Activated CD4-positive, alpha-beta T cell treated with anti-CD3 and anti-CD28 coated beads, Interleukin-2, amount 50 U/mL, for 24 hours (primary cell): Measurements from ENCODE around the gene UGT1A5.

Source experiments
- DNase-seq, 2 donors: peaks; one replicate each; pipeline ENCODE4 v3.0.0-alpha.2; 2020; ENCODE audit warnings: low read depth in 1 of 2, low spot score in 1 of 2

The UGT1A5 gene

DNA sequence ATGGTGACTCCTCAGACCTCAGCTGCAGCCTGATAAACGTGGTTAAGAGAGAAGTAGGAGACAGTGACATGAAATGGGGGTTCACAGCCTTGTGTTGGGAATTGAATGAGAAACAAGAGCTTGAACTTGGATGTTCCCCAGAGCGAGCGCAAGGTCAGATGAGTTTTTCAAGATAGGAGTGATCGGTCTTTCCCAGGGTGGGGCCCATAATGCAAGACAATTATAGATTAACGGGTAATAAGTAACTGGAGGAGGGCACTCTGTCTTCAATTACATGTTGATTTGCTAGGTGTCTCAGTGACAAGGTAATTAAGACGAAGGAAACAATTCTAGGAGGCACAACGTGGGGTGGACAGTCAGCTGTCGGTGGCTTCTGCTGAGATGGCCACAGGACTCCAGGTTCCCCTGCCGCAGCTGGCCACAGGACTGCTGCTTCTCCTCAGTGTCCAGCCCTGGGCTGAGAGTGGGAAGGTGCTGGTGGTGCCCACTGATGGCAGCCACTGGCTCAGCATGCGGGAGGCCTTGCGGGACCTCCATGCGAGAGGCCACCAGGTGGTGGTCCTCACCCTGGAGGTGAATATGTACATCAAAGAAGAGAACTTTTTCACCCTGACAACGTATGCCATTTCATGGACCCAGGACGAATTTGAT, at the start of gene UGT1A5:
Gene UGT1A5, plus strand, starts transcription at position 297 of the 651 bp plus-strand sequence. Its CDS starts 85 bp downstream, at position 382.
- DNase-seq, result no peak

DNA sequence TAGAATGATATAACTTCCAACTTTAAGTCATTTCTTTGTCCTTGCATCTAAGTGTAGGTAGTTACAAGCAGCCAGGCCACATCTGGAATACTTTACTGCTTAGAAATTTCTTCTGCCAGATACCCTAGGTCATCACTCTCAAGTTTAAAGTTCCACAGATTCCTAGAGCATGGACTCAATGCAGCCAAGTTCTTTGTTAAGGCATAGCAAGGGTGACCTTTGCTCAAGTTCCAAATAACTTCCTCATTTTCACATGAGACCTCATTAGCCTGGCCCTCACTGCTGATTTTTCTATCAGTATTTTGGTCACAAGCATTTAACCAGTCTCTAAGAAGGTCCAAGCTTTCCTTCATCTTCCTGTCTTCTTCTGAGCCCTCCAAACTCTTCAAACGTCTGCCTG, 48.8 kb upstream of the UGT1A5 start:
- DNase-seq, result no peak

DNA sequence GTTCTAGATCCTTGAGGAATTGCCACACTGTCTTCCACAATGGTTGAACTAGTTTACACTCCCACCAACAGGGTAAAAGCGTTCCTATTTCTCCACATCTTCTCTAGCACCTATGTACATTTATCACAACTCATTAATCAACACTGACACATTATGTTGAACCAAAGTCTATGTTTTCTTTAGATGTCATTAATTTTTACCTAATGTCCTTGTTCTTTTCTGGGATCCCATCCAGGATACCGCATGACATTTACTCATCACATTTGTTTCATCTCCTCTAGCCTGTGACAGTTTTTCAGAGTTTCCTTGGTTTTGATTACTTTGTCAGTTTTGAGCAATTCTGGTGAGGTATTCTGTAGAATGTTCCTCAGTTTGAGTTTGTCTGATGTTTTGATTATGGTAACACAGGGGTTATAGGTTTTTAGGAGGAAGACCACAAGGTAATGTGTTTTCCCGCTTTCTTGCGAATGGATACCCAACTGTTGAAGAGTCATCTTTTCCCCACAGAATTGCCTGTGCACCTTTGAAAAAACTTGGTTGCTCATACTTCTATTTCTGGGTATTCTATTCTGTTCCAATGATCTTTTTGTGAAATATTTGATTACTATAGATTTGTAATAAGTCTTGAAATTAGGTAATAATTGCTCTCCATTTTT, 44.0 kb upstream of the UGT1A5 start:
- DNase-seq, result no peak

DNA sequence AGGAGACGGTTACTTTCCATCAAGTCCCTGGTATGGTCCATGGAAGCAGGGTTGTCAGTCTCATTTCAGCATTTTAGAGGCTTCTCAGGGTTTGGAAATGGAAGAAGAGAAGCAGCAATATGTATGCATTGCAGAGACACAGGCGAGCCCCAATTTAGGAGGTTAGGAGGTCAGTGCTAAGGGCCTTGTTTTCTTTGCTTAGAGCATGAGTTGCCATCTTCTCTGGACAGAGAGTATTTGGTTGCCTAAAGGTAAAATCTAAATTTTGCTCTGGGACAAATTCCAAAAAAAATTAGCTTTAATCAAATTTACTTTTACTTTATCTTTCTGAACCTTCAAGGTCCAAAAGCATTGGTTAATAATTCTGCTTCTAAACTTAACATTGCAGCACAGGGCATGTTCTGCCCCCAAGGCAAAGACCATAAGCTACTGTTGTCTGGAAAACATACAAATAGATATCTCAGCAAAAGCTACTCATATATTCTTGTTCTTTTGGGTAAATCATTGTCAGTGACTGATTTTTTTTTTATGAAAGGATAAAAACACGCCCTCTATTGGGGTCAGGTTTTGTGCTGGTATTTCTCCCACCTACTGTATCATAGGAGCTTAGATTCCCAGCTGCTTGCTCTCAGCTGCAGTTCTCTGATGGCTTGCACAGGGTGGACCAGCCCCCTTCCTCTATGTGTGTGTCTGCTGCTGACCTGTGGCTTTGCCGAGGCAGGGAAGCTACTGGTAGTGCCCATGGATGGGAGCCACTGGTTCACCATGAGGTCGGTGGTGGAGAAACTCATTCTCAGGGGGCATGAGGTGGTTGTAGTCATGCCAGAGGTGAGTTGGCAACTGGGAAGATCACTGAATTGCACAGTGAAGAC, 41.2 kb upstream of the UGT1A5 start, which contains the start of gene UGT1A9:
Gene UGT1A9, plus strand, starts transcription at position 609 of the 872 bp plus-strand sequence. Its CDS starts 37 bp downstream, at position 646.
- no peak for DNase-seq

DNA sequence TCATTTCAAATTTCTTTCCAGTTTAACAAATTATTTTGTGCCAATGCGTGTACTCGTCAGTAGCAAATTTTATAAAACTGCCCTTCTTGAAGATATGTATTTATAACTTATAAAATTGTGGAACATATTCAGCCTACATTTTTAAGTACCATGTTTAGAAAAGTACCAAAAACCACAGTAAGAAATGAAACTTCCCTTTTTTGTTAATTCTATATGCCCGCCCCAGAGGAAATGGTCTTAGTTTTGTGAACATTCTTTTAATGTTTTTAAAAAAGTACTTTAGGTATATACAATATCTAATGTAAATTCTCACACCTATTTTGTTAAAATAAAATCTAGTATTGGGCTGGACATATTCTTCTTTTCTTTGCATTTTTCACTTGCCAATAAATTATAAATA, 39.8 kb upstream of the UGT1A5 start:
- DNase-seq, result no peak

DNA sequence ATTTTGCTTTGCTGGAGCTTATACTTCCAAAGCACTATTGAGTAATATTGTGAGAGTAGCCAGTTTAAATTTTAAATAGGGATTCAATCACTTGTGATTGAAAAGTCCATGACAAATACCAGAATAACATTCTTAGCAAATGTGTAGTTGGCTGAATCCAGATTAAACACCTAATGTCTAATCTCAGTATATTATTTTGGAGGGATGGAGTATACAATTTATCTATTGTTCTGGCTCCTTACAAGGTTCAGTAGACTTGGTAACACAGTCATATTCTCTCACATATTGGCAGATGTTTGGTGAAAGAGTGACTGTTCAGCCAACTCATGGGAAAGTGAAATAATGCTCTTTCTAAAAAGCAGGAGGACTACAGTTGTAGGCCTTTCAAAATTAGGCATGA, 38.8 kb upstream of the UGT1A5 start:
- DNase-seq, result no peak

DNA sequence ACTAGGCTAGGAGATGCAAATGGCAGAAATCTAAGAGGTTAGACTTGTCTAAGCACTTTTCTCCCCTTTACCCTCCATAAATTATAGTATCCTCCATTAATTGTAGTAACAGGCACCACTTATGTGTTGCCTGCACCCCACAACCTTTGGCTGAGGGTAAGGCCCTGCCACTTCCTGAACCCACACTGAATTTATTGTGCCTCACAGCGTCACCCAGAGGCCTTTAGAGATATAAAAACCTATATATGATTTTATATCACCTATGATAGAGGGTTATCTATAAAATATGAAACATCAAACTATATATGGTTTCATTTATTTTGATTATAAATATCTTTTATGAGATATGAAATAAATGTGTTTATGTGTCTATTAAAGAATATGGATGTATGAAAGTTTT, 38.4 kb upstream of the UGT1A5 start:
- DNase-seq, result no peak

DNA sequence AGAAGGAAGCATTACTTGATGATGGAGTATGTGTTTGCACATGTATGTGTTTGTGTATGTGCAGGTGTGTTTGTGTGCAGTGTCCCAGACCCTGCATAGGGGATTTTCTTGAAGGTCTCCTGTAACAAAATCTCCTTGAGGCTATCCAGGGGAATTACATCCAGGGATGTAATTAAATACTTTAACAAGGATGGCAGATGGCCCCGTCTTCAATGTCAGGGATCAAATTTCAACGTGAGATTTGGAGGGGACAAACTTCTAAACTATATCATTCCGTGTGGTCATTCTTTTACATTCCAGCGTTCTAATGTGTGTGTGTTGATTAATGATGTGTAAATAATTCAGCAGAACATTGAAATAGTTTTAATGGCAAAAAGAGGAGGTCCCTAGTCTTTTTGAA, 37.7 kb upstream of the UGT1A5 start:
- DNase-seq, result no peak

DNA sequence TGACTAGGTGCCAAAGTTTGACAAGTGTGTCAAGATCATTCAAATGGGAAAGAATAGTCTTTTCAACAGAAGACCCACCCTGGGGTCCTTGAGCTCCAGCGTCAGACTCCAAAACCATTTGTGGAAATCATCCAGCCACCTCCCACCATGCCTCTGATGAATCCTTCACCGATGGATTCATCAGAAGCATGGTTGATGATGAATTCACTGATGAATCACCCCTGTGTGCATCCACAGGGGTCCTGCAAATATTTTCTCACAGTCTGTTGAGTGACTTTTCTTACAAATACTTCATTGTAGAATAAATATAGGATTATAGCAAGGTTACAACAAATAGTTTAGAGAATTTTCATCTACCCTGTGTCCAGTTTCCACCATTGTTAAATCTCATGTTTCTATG, 36.7 kb upstream of the UGT1A5 start:
- DNase-seq, result no peak

DNA sequence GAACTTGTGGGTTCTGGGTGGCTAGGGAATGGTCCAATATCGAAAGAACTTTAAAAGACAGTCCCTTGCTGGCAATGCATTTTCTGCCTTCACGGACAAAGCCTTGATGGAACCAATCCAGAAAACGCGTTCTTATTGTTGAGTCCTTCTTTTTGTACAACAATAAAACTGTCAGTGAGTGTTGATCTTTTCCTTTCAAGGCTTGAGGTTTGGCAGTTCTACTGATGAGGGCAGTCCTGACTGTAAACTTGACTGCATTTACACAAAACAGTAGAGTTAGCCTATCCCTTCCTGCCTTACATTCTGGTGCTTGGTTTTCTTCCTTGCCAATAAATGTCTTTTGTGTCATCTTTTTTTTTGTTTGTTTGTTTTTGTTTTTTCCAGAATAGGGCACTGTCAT, 33.5 kb upstream of the UGT1A5 start:
- DNase-seq, result no peak

DNA sequence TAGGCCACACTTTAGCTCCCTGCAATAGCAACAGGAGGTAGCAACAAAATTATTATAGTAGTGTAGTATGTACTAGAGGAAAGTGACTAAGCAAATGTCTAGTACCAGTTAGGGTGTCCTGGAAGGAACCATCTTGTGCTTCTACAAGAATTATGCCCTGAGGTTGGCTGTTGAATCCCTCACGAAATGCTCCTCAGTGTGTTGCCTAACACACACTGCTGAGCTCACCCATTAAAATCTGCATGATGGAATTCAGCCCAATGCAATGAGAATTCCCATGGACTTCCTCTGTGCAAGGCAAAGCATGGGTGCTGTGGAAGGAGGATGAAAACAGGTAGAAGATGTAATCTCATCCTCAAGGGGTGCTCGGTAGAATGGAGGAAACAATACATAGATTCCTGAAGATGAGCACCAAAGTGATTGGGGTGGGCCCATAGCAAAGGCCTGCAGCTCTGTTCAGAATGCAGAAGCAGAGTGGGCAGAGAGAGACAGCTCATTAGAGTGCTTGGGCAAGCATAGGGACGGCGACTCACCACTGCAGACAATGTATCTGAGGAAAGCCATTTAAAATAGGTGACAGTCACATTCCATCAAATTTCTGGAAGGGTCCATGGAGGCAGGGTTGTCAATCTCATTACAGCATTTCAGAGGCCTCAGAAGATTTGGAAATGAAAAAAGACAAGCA, 32.2 kb upstream of the UGT1A5 start:
- no peak for DNase-seq

DNA sequence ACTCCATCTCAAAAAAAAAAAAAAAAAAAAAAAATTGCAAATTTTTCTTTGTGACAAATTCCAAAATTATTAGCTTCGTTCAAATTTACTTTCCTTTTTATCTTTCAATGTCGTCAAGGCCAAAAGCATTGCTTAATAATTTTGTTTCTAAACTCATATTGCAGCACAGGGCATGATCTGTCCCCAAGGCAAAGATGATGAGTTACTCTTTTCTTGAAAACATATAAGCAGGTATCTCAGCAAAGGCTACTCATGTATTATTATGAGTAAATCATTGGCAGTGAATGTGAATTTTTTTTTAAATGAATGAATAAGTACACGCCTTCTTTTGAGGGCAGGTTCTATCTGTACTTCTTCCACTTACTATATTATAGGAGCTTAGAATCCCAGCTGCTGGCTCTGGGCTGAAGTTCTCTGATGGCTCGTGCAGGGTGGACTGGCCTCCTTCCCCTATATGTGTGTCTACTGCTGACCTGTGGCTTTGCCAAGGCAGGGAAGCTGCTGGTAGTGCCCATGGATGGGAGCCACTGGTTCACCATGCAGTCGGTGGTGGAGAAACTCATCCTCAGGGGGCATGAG, 31.1 kb upstream of the UGT1A5 start, which contains the start of gene UGT1A7:
Gene UGT1A7, plus strand, starts transcription at position 381 of the 579 bp plus-strand sequence. Its CDS starts 37 bp downstream, at position 418.
- no peak for DNase-seq

DNA sequence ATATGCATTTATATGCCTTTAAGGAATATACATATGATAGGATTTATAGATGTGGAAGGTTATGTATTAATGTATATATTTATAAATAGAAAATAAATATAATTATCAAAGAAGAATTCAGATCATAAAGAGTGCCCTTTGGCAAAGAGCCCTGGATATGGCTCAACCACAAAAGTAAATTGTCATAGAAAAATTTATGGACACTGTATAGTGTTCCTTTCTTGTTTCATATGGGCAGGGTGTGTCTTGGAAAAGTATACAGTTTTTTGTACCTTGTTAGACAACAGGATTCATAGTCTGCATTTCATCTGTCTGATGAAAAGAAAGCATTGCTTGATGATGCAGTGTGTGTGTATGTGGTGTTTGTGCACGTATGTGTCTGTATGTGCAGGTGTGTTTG, 28.1 kb upstream of the UGT1A5 start:
- DNase-seq, result no peak

DNA sequence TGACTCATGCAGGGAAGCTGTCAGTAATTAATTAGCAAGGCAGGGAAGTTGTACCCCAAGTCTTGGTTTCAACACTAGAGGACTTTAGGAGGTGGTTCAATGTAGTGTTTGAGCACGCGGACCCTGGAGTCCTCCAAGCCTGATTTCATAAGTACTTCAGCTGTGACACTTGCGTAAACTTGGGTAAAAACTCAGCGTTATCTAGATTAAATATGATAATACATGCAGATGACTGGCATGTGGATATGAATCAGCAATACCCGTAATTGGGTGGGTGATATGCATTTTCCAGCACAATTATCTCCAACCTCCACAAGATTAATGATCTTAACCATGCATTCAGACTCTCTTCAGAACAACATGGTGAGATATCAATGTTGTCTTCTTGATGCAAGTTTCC, 25.8 kb upstream of the UGT1A5 start:
- no peak for DNase-seq

DNA sequence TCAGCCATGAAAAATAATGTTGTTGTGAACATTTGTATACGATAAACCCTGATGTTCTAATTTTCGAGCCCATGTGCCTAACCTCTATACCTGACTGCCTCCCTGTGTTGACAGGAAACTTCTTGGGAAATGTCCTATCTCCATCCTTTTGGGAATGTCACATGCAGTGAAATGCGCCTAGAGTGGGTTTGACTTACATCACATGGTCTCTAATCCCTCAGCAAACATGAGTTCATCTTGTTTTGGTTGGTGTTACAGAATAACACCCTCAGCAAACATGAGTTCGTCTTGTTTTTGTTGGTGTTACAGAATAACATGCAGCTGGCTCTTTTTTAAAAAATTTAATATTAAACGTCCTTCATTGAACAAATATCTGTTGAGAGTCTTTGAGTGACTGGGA, 24.4 kb upstream of the UGT1A5 start:
- DNase-seq, result no peak

DNA sequence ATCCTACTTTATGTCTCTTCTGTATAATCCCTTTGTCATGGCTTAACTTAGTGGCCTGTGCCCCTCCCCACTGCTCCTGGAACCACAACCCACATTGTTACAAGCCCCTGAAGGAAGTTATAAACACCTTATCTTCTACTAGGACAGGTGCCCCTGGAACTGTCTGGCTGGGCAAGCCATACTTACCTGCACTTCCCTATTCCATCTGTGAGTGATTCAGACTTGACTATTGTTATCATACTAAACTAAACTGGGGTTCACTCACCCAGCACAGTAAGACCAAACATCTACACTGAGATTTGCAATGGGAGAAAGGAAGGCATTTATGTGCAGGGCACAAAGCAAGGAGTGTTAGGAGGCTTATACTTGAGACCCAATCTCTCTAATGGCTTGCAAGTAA, 23.7 kb upstream of the UGT1A5 start:
- no peak for DNase-seq

DNA sequence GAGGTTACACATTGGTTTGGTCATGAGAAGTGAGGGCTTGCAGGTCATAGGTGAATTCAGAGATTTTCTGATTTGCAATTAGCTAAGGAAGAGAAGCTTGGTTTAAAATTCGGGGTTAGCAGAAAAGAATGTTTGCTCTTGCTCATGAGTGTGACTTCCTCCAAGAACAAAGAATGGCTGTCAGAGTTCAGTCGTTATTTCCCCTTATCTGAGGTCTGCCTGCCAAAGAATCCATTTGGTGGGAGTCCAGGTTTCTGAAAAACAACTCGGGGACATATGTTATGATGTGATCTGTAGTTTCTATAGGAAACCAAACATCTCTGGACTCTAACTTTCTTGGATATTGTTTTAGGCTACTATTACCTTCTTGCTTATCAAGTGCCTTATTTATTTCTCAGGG, 23.2 kb upstream of the UGT1A5 start:
- no peak for DNase-seq

DNA sequence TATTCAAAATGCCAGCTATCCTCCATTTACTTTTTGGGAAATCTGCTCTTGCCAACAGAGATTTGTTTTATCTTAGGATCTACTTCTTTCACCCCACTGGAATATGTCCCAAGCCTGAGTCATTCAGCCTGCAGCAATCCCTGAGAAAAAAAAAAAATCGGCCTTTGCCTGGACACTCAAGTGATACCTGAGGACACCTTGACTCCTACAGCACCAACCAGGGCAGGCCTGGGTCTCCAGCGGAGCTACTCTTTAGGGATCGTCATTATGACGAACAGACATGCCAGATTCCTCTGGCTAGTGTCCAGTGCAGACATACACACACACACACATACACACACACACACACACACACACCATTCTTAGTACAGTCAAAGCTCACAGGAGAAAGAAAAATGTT, 22.3 kb upstream of the UGT1A5 start:
- no peak for DNase-seq

DNA sequence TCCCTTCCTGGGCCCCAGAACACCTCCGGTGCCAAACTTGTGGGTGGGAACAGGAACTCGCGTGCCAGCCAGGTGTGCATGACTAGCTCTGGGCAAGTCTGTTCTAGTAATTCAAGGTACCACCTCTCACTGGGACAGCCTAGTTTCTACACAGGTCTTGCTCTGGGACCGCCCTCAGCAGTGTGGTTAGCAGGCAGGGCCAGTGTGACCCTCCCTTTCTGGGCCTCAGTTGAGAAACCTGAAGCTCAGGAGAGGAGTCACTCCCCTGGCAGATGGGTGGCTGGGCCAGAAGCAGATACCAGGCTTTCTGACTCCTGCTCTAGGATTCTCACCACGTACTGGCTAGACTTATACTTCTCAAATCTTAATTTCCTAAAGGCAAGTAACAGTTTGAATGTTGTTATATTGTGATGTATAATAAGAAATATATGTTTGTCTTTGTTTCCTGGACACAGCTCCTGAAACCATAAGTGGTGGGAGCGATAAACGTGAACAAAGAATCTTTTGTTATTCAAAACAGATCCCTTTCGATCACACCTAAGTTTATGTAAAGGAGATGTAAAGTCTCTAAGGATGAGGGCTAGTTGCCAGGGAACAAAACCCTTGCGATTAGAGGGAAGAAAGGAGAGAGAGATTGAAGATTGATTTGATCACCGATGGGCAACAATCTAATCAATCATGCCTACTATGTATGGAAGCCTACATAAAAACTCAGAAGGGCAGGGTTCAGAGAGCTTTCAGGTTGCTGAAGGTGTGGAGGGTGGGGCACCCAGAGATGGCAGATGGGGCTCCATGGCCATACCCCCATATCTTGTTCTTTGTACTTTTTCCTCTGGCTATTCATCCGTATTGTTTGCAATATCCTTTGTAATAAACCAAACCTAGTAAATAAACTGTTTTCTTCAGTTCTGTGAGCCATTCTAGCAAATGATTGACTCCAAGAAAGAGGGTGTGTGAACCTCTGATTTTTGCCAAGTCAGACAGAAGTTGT, 21.0 kb upstream of the UGT1A5 start:
- no peak for DNase-seq

DNA sequence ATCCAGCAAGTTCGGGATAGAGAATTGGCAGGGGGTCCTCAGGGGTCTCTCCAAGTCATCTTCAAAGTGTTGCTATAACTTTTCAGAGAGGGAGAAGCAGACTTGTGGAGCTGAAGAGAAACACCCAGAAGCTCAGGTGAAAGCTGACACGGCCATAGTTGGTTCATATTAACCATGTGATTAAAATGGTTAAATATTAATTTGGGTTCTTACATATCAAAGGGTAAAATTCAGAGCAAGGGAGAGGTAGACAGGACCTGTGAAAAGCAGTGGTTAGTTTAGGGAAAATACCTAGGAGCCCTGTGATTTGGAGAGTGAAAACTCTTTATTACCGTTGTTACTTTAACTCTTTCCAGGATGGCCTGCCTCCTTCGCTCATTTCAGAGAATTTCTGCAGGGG, 20.1 kb upstream of the UGT1A5 start, which contains the start of gene UGT1A6:
Gene UGT1A6, plus strand, starts transcription at position 243 of the 400 bp plus-strand sequence. Its CDS starts 115 bp downstream, at position 358.
- no peak for DNase-seq
